ENCODE data around the gene ARAP1.

DNA sequence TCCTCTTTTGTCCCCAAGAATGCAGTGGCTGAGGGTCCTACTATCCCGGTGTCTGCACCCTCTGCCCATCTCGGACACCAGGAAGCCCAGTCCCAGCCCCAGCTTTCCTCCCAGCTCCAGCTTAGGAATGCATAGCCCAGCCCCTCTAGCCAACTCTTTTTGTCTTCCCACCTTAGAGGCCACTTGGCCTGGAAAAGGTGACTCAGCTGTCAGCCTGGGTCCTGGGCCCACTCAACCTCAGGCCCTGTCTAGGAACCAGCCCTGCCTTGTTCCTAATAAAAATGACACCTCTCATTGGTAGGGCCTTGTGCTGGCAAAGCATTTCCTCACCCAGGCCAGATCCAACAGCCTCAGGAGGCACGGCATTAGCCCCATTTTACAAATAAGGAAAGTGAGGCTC, 106.2 kb downstream of the ARAP1 start:
- TF ChIP-seq, protein P1, sequence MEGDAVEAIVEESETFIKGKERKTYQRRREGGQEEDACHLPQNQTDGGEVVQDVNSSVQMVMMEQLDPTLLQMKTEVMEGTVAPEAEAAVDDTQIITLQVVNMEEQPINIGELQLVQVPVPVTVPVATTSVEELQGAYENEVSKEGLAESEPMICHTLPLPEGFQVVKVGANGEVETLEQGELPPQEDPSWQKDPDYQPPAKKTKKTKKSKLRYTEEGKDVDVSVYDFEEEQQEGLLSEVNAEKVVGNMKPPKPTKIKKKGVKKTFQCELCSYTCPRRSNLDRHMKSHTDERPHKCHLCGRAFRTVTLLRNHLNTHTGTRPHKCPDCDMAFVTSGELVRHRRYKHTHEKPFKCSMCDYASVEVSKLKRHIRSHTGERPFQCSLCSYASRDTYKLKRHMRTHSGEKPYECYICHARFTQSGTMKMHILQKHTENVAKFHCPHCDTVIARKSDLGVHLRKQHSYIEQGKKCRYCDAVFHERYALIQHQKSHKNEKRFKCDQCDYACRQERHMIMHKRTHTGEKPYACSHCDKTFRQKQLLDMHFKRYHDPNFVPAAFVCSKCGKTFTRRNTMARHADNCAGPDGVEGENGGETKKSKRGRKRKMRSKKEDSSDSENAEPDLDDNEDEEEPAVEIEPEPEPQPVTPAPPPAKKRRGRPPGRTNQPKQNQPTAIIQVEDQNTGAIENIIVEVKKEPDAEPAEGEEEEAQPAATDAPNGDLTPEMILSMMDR (IDR thresholded peaks at IDR 0.05; ENCODE audit: low read length), result no peak
- TF ChIP-seq EZH2phosphoT487 (IDR thresholded peaks at IDR 0.05; ENCODE audit: low read length), result no peak
- TF ChIP-seq EZH2 (optimal IDR thresholded peaks at IDR 0.05; ENCODE audit: low read depth, low read length), result no peak
